Adipocyte (in vitro differentiated cells): ENCODE results near the gene ACTR3.
A peak's percentile ranks its signal among the peaks of the same experiment; 100 is the strongest.

ENCODE experiments used
- DNase-seq: peaks from one replicate; pipeline ENCODE4 v3.0.0-alpha.2; 2015; ENCODE audit warnings: low read depth
- H3K27me3 ChIP-seq: replicated peaks from 2 replicates; pipeline ENCODE4 v1.7.0; 2013; ENCODE audit warnings: mild to moderate bottlenecking, low read length, moderate library complexity; ENCODE audit not compliant: control insufficient read depth, insufficient read depth
- H3K36me3 ChIP-seq: 2 replicates; pipeline ENCODE4 v1.7.0; 2013; ENCODE audit warnings: low read length, mild to moderate bottlenecking, moderate library complexity; ENCODE audit not compliant: control insufficient read depth, insufficient read depth, severe bottlenecking
- H3K4me1 ChIP-seq: 2 replicates; pipeline ENCODE4 v1.7.0; 2013; ENCODE audit warnings: mild to moderate bottlenecking, low read length, moderate library complexity; ENCODE audit not compliant: control insufficient read depth, insufficient read depth
- H3K4me3 ChIP-seq: 2 replicates; pipeline ENCODE4 v1.7.0; 2013; ENCODE audit warnings: mild to moderate bottlenecking, low read length, moderate library complexity
- H3K9ac ChIP-seq: 2 replicates; pipeline ENCODE4 v1.7.0; 2013; ENCODE audit warnings: mild to moderate bottlenecking, low read length, moderate library complexity
- H3K9me3 ChIP-seq: 2 replicates; pipeline ENCODE4 v1.7.0; 2013; ENCODE audit warnings: mild to moderate bottlenecking, low read length, moderate library complexity; ENCODE audit not compliant: control insufficient read depth

The ACTR3 gene

GRCh38 chr2:113876503-113877387 lies 13.1 kb upstream of the ACTR3 start:
- H3K9ac ChIP-seq = no peak overlapping the region
- no peak overlapping the region for H3K4me3 ChIP-seq
- no peaks in the 10 kb centered on the region for H3K9me3 ChIP-seq
- peaks cover 12% of the 10 kb centered on the region for H3K4me1 ChIP-seq
- DNase-seq = no peak
- no peaks in the 10 kb centered on the region for H3K36me3 ChIP-seq
- H3K27me3 ChIP-seq = no peaks in the 10 kb centered on the region

- H3K4me1 ChIP-seq = peaks cover 12% of the 10 kb centered on the region
- H3K27me3 ChIP-seq = no peaks in the 10 kb centered on the region
- H3K36me3 ChIP-seq = peaks cover 3% of the 10 kb centered on the region
- no peaks in the 10 kb centered on the region for H3K9me3 ChIP-seq
- peak overlapping the region; percentile 68 for H3K4me3 ChIP-seq
- DNase-seq = peak; percentile 44
- H3K9ac ChIP-seq = peak overlapping the region; percentile 27
Observed at GRCh38 chr2:113877711-113878598, 11.9 kb upstream of the ACTR3 start.

- H3K4me3 ChIP-seq = no peak overlapping the region
- no peaks in the 10 kb centered on the region for H3K9me3 ChIP-seq
Observed at GRCh38 chr2:113878743-113879142, 11.1 kb upstream of the ACTR3 start.

GRCh38 chr2:113879457-113879856 lies 10.4 kb upstream of the ACTR3 start:
- H3K27me3 ChIP-seq = no peaks in the 10 kb centered on the region
- peaks cover 12% of the 10 kb centered on the region for H3K4me1 ChIP-seq

More at GRCh38 chr2:113878743-113879142, 11.1 kb upstream of the ACTR3 start:
- DNase-seq = no peak
- H3K27me3 ChIP-seq = no peaks in the 10 kb centered on the region
- peaks cover 12% of the 10 kb centered on the region for H3K4me1 ChIP-seq
- H3K9ac ChIP-seq = no peak overlapping the region
- H3K36me3 ChIP-seq = peaks cover 3% of the 10 kb centered on the region

GRCh38 chr2:113886479-113887008 lies 3.3 kb upstream of the ACTR3 start:
- Histone ChIP-seq H3K36me3 (peaks cover 3% of the 10 kb centered on the region), H3K4me3 (no peak overlapping the region), H3K9me3 (no peaks in the 10 kb centered on the region), H3K9ac (no peak overlapping the region), H3K27me3 (no peaks in the 10 kb centered on the region), H3K4me1 (peaks cover 26% of the 10 kb centered on the region)
- DNase-seq = peak; percentile 52

More at GRCh38 chr2:113879457-113879856, 10.4 kb upstream of the ACTR3 start:
- no peak overlapping the region for H3K9ac ChIP-seq
- no peak for DNase-seq
- H3K9me3 ChIP-seq = no peaks in the 10 kb centered on the region
- peaks cover 3% of the 10 kb centered on the region for H3K36me3 ChIP-seq
- no peak overlapping the region for H3K4me3 ChIP-seq

- Histone ChIP-seq H3K9ac (no peak overlapping the region), H3K27me3 (no peaks in the 10 kb centered on the region), H3K36me3 (peaks cover under 1% of the 10 kb centered on the region), H3K9me3 (no peaks in the 10 kb centered on the region), H3K4me1 (peaks cover 31% of the 10 kb centered on the region), H3K4me3 (no peak overlapping the region)
- no peak for DNase-seq
Observed at GRCh38 chr2:113887009-113887792, 2.7 kb upstream of the ACTR3 start.

GRCh38 chr2:113888641-113889470 lies 1.0 kb upstream of the ACTR3 start:
- H3K9ac ChIP-seq = peak overlapping the region; percentile 95
- H3K4me3 ChIP-seq = peak overlapping the region; percentile 84
- no peak for DNase-seq
- no peaks in the 10 kb centered on the region for H3K9me3 ChIP-seq
- no peaks in the 10 kb centered on the region for H3K36me3 ChIP-seq
- H3K27me3 ChIP-seq = no peaks in the 10 kb centered on the region
- peaks cover 45% of the 10 kb centered on the region for H3K4me1 ChIP-seq

- Histone ChIP-seq H3K4me3 (peak overlapping the region; percentile 93), H3K36me3 (no peaks in the 10 kb centered on the region), H3K4me1 (peaks cover 61% of the 10 kb centered on the region), H3K9me3 (no peaks in the 10 kb centered on the region), H3K27me3 (no peaks in the 10 kb centered on the region), H3K9ac (peak overlapping the region; percentile 99)
- peak; percentile 88 for DNase-seq
Observed at GRCh38 chr2:113890253-113891235, 655 bp downstream of the ACTR3 start.

- Histone ChIP-seq H3K9me3 (no peaks in the 10 kb centered on the region), H3K9ac (peak overlapping the region; percentile 99), H3K36me3 (no peaks in the 10 kb centered on the region), H3K4me3 (peak overlapping the region; percentile 93), H3K27me3 (no peaks in the 10 kb centered on the region), H3K4me1 (peaks cover 67% of the 10 kb centered on the region)
- peak; percentile 45 for DNase-seq
Observed at GRCh38 chr2:113891265-113891959, 1.5 kb downstream of the ACTR3 start.
